Kidney (tissue), 14 donors: Measurements from ENCODE around the gene ANKLE1. TPM values are rescaled to one million over a fixed set of nuclear protein-coding genes. Genes with fewer than 3 reads are reported as not detected.

Experiments
- DNase-seq, 5 donors: peaks; one replicate each; pipeline ENCODE4 v3.0.0-alpha.2; 2013 to 2020
- FAIRE-seq: peaks from 2 replicates; lab custom pipeline; 2012; peaks lifted over from hg19 to GRCh38; lab: Jason Lieb, UNC
- H3K27ac ChIP-seq, 2 donors: one replicate each; pipeline ENCODE4 v1.7.0; 2013; ENCODE audit warnings: low read depth in 2 of 2, low read length in 2 of 2, inconsistent platforms in 1 of 2
- H3K27me3 ChIP-seq: one replicate; pipeline ENCODE4 v1.7.1; 2013; ENCODE audit warnings: low read length, inconsistent platforms; ENCODE audit not compliant: control insufficient read depth, insufficient read depth
- H3K36me3 ChIP-seq, 3 donors: one replicate each; pipeline versions ENCODE4 v1.7.0 to v1.7.1; 2013; ENCODE audit warnings: low read length in 3 of 3, control low read depth in 1 of 3, inconsistent platforms in 1 of 3; ENCODE audit not compliant: insufficient read depth in 3 of 3, control insufficient read depth in 2 of 3
- H3K4me1 ChIP-seq, 3 donors: one replicate each; pipeline versions ENCODE4 v1.7.0 to v1.7.1; 2013; ENCODE audit warnings: low read length in 3 of 3, inconsistent platforms in 1 of 3, low read depth in 1 of 3; ENCODE audit not compliant: control insufficient read depth in 2 of 3, insufficient read depth in 2 of 3
- H3K4me3 ChIP-seq, 3 donors: one replicate each; pipeline versions ENCODE4 v1.7.0 to v1.8.1; 2013; ENCODE audit warnings: low read length in 3 of 3, control low read depth in 1 of 3, inconsistent platforms in 1 of 3
- H3K9ac ChIP-seq, 3 donors: one replicate each; pipeline versions ENCODE4 v1.7.0 to v1.7.1; 2013; ENCODE audit warnings: low read length in 3 of 3, control low read depth in 1 of 3, inconsistent platforms in 1 of 3
- H3K9me3 ChIP-seq, 3 donors: one replicate each; pipeline versions ENCODE4 v1.7.0 to v1.7.1; 2013; ENCODE audit warnings: low read length in 3 of 3, control low read depth in 1 of 3, inconsistent platforms in 1 of 3; ENCODE audit not compliant: control insufficient read depth in 2 of 3, insufficient read depth in 1 of 3
- intact Hi-C: fragments of 100-400 bp; cut with DNase I; formaldehyde crosslinking; loops from one replicate; pipeline ENCODE4 v1.11.1; 2022
- polyA plus RNA-seq: library from polyadenylated mRNA; stranded (reverse); fragments of 350-450 nt; fragmentation: Illumina TruSeq; extraction: RNeasy Lipid Tissue Mini Kit (QIAGEN cat#74804); gene quantifications from one replicate; pipeline ENCODE4 v1.2.3, GENCODE V29; 2014; ENCODE audit warnings: low read depth, low replicate concordance; ENCODE audit not compliant: insufficient read depth
- total RNA-seq: library from RNA; stranded (reverse); fragmentation: NEBNext Ultra II Directional; extraction: Animal tissue kit (Norgen Biotek cat#: 25700); gene quantifications from one replicate; pipeline ENCODE4 v1.2.1, GENCODE V29; 2021
- TF ChIP-seq, protein P1 (sequence below): IDR thresholded peaks from 3 replicates; pipeline ENCODE4 v1.5.1; 2012; ENCODE audit warnings: mild to moderate bottlenecking, moderate library complexity, borderline replicate concordance; ENCODE audit not compliant: insufficient read depth; ENCODE audit errors: extremely low read depth
- donor health status: control.
- donor health status: control.
- donor health status: control.
- donor health status: control.
- donor health status: control.
- donor health status: DM: yes; HTN: yes; CAD: no.
- donor health status: Normal renal cell carcinoma (clear cell type).

ANKLE1 gene
- total and polyA plus RNA-seq, 2 donors from 2014 or later: 0.54 TPM; not detected in 1

GRCh38 chr19:17333611-17334413, 52.1 kb downstream of the ANKLE1 start:
- no peaks in the 10 kb centered on the region for H3K9me3 ChIP-seq
- DNase-seq (no peak), FAIRE-seq (no peak)
- TF ChIP-seq, protein P1, sequence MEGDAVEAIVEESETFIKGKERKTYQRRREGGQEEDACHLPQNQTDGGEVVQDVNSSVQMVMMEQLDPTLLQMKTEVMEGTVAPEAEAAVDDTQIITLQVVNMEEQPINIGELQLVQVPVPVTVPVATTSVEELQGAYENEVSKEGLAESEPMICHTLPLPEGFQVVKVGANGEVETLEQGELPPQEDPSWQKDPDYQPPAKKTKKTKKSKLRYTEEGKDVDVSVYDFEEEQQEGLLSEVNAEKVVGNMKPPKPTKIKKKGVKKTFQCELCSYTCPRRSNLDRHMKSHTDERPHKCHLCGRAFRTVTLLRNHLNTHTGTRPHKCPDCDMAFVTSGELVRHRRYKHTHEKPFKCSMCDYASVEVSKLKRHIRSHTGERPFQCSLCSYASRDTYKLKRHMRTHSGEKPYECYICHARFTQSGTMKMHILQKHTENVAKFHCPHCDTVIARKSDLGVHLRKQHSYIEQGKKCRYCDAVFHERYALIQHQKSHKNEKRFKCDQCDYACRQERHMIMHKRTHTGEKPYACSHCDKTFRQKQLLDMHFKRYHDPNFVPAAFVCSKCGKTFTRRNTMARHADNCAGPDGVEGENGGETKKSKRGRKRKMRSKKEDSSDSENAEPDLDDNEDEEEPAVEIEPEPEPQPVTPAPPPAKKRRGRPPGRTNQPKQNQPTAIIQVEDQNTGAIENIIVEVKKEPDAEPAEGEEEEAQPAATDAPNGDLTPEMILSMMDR: no peak
- H3K36me3 ChIP-seq: no peaks in the 10 kb centered on the region
- intact Hi-C loops: loop anchor here (10.0 kb wide), 1 partner anchor 131 kb away; the partner anchor contains the start of gene NXNL1
- H3K27me3 ChIP-seq: no peaks in the 10 kb centered on the region
- peak overlapping the region; percentile 50 to 61 (median 56) for H3K4me3 ChIP-seq
- H3K27ac ChIP-seq: no peak overlapping the region
- H3K4me1 ChIP-seq: peaks cover 0 to 24% (median 0%) of the 10 kb centered on the region in 3 donors
- peak overlapping the region in 2 of 3 donors; percentile 54 to 60 for H3K9ac ChIP-seq

DNA sequence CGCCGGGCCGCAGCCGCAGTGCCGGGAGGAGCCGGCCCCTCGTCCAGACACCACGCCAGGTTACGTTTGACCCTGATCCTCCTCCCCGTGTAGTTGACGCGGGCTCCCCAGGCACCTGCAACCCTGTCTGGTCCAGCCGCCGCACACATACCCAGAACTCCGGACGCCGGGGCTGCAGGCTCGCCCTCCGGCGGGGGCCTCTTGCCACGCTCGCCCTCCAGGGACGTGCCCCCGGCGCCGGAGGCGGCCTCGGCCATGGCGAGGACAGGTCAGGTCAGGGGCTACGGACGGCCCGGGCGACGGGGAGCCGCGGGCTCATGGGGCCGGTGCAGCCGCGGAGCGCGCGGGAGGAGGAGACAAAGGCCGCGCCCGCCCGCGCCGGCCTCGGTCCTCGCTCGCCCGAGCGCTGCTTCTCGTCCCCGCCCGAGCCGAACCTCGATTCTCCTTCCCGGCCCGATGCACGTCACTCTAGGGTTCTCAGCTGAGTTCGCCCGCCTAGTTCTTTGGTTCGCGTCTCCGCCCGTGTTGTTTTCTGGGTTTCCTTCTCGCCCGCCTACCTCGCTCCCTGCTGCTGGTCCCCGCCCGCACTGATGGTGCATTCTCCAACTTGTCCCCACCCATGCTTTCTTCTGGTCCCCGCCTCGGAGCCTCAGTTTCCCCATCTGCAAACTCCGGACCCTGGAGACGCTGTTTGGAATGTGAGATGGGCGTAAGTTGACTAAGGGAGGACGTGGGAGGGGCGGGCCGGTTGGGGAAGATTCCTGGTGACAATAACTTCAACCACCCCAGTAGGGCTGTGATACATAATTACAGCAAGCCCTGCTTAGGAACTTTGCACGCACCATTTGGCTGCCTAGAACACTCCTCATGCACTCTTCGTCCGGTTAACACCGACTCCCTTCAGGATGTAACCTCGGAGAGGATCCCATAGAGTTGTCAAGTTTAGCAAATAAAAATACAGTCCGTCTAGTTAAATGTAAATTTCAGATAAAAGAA, 53.0 kb downstream of the ANKLE1 start, which contains the start of gene ANO8:
Gene ANO8, minus strand, starts transcription at position 442 of the 996 bp plus-strand sequence. Its CDS starts 185 bp downstream, at position 257.
- Histone ChIP-seq H3K27me3 (no peaks in the 10 kb centered on the region), H3K36me3 (no peaks in the 10 kb centered on the region), H3K9ac (peak within 1 kb of the TSS in 2 of 3 donors; percentile 54 to 60), H3K4me3 (peak within 1 kb of the TSS; percentile 56 to 61 (median 61)), H3K9me3 (no peaks in the 10 kb centered on the region), H3K4me1 (peaks cover 0 to 24% (median 0%) of the 10 kb centered on the region in 3 donors), H3K27ac (no peak within 1 kb of the TSS)
- TF ChIP-seq, protein P1: peak; percentile 7
- FAIRE-seq: no peak
- peak; percentile 97 to 99 (median 97) for DNase-seq
- intact Hi-C loops: loop anchor here (10.0 kb wide), 1 partner anchor 130 kb away; the partner anchor contains the start of gene NXNL1

DNA sequence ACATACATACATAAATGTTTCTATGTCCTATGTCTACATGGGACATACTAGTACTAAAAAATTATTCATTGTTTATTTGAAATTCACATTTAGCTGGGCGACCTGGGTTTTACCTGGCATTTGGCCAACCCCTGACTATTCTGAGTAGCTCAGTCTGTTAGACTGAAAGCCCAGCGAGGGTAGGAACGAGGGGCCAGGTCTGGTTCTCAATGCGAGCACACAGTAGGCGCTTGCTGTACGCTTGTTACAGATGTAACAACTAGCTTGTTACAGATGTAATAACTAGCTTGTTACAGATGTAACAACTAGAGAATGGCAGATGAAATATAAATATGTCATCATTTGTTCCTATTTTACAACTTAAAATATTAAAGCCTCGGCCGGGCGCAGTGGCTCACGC, 53.9 kb downstream of the ANKLE1 start:
- H3K9ac ChIP-seq: no peak overlapping the region
- H3K36me3 ChIP-seq: no peaks in the 10 kb centered on the region
- no peak for FAIRE-seq
- H3K4me1 ChIP-seq: peaks cover 0 to 24% (median 0%) of the 10 kb centered on the region in 3 donors
- no peaks in the 10 kb centered on the region for H3K9me3 ChIP-seq
- DNase-seq: no peak
- no peak overlapping the region for H3K4me3 ChIP-seq
- no peak overlapping the region for H3K27ac ChIP-seq
- intact Hi-C loops: loop anchor here (10.0 kb wide), 1 partner anchor 129 kb away; the partner anchor contains the start of gene NXNL1
- H3K27me3 ChIP-seq: no peaks in the 10 kb centered on the region
- TF ChIP-seq, protein P1: no peak

Other genes with a start within 250 kb of the ANKLE1 start
- gene HAUS8, start 206.4 kb upstream of the ANKLE1 start, total RNA-seq: 6.9 TPM
- gene HAUS8, start 206.4 kb upstream of the ANKLE1 start, polyA plus RNA-seq: 5.2 TPM
- 68.1 TPM for gene MYO9B, start 206.1 kb upstream of the ANKLE1 start, total RNA-seq
- 14.7 TPM for gene MYO9B, start 206.1 kb upstream of the ANKLE1 start, polyA plus RNA-seq
- gene USE1, start 66.5 kb upstream of the ANKLE1 start, total RNA-seq: 26.0 TPM
- gene USE1, start 66.5 kb upstream of the ANKLE1 start, polyA plus RNA-seq: 52.6 TPM
- 35.3 TPM for gene OCEL1, start 55.7 kb upstream of the ANKLE1 start, total RNA-seq
- gene OCEL1, start 55.7 kb upstream of the ANKLE1 start, polyA plus RNA-seq: 80.1 TPM
- 46.8 TPM for gene NR2F6, start 36.0 kb upstream of the ANKLE1 start, total RNA-seq
- 60.2 TPM for gene NR2F6, start 36.0 kb upstream of the ANKLE1 start, polyA plus RNA-seq
- 8.9 TPM for gene USHBP1, start 17.2 kb upstream of the ANKLE1 start, total RNA-seq
- 7.2 TPM for gene USHBP1, start 17.2 kb upstream of the ANKLE1 start, polyA plus RNA-seq
- gene BABAM1, start 14.5 kb upstream of the ANKLE1 start, total RNA-seq: 69.4 TPM
- 105 TPM for gene BABAM1, start 14.5 kb upstream of the ANKLE1 start, polyA plus RNA-seq
- 9.6 TPM for gene ABHD8, start 21.5 kb downstream of the ANKLE1 start, total RNA-seq
- 20.0 TPM for gene ABHD8, start 21.5 kb downstream of the ANKLE1 start, polyA plus RNA-seq
- gene MRPL34, start 24.0 kb downstream of the ANKLE1 start, total RNA-seq: 59.3 TPM
- gene MRPL34, start 24.0 kb downstream of the ANKLE1 start, polyA plus RNA-seq: 369 TPM
- gene DDA1, start 27.7 kb downstream of the ANKLE1 start, total RNA-seq: 27.7 TPM
- 35.9 TPM for gene DDA1, start 27.7 kb downstream of the ANKLE1 start, polyA plus RNA-seq
- 12.1 TPM for gene ANO8, start 53.0 kb downstream of the ANKLE1 start, total RNA-seq
- gene ANO8, start 53.0 kb downstream of the ANKLE1 start, polyA plus RNA-seq: 3.0 TPM
- gene GTPBP3, start 55.7 kb downstream of the ANKLE1 start, total RNA-seq: 20.4 TPM
- gene GTPBP3, start 55.7 kb downstream of the ANKLE1 start, polyA plus RNA-seq: 11.0 TPM
- 195 TPM for gene PLVAP, start 95.4 kb downstream of the ANKLE1 start, total RNA-seq
- 148 TPM for gene PLVAP, start 95.4 kb downstream of the ANKLE1 start, polyA plus RNA-seq
- 0.57 TPM for gene CCDC194, start 112.3 kb downstream of the ANKLE1 start, total RNA-seq
- not detected for gene CCDC194, start 112.3 kb downstream of the ANKLE1 start, polyA plus RNA-seq
- 89.6 TPM for gene BST2, start 123.7 kb downstream of the ANKLE1 start, total RNA-seq
- 250 TPM for gene BST2, start 123.7 kb downstream of the ANKLE1 start, polyA plus RNA-seq
- 57.6 TPM for gene MVB12A, start 138.1 kb downstream of the ANKLE1 start, total RNA-seq
- 88.3 TPM for gene MVB12A, start 138.1 kb downstream of the ANKLE1 start, polyA plus RNA-seq
- gene TMEM221, start 166.8 kb downstream of the ANKLE1 start, total RNA-seq: 0.13 TPM
- not detected for gene TMEM221, start 166.8 kb downstream of the ANKLE1 start, polyA plus RNA-seq
- not detected for gene NXNL1, start 179.0 kb downstream of the ANKLE1 start, total RNA-seq
- not detected for gene NXNL1, start 179.0 kb downstream of the ANKLE1 start, polyA plus RNA-seq
- 21.9 TPM for gene SLC27A1, start 188.6 kb downstream of the ANKLE1 start, total RNA-seq
- 16.9 TPM for gene SLC27A1, start 188.6 kb downstream of the ANKLE1 start, polyA plus RNA-seq
- gene PGLS, start 229.7 kb downstream of the ANKLE1 start, total RNA-seq: 75.5 TPM
- 105 TPM for gene PGLS, start 229.7 kb downstream of the ANKLE1 start, polyA plus RNA-seq